PC-9 (cell line): ENCODE results near the gene PRPF38B. TPM values are rescaled to one million over a fixed set of nuclear protein-coding genes. Genes with fewer than 3 reads are reported as not detected.

Experiments
- BruUV-seq: library from RNA; stranded (reverse); fragments of 400-500 nt; replicated peaks from 2 replicates; lab custom pipeline; 2021; lab: Mats Ljungman, UMichigan
- CTCF ChIA-PET: fragments of 300-600 bp; sonication (Branson Sonifier 250); formaldehyde crosslinking; loops from one replicate; lab custom pipeline; 2022; ENCODE audit warnings: antibody characterized with exemption; lab: Charles Lee
- POLR2A ChIA-PET: fragments of 300-600 bp; sonication (Branson Sonifier 250); formaldehyde crosslinking; loops from one replicate; lab custom pipeline; 2022; ENCODE audit warnings: antibody characterized with exemption; ENCODE audit not compliant: unreplicated experiment; lab: Charles Lee
- DNase-seq, 2 experiments: peaks; one replicate each; pipeline versions ENCODE4 v3.0.0 to v3.0.0-alpha.2; 2015 to 2022; ENCODE audit warnings: mixed read lengths in 1 of 2
- H2AFZ ChIP-seq: fragments of 200-600 bp; sonication (generic); 2 replicates; pipeline ENCODE4 v1.8.1; 2017; ENCODE audit warnings: antibody characterized with exemption
- H3F3A ChIP-seq: fragments of 200-600 bp; sonication (generic); 2 replicates; pipeline ENCODE4 v1.8.1; 2017; ENCODE audit warnings: antibody characterized with exemption, mild to moderate bottlenecking, low read depth; ENCODE audit not compliant: insufficient read depth
- H3K27ac ChIP-seq: fragments of 200-600 bp; sonication (generic); 2 replicates; pipeline ENCODE4 v1.6.1; 2016; ENCODE audit warnings: mixed run types
- H3K27me3 ChIP-seq: fragments of 200-600 bp; sonication (generic); 2 replicates; pipeline ENCODE4 v1.6.1; 2016; ENCODE audit warnings: low read depth, mixed run types; ENCODE audit not compliant: insufficient read depth
- H3K36me3 ChIP-seq: fragments of 200-600 bp; sonication (generic); 2 replicates; pipeline ENCODE4 v1.6.1; 2016; ENCODE audit warnings: low read depth, mixed run types
- H3K4me1 ChIP-seq: fragments of 200-600 bp; sonication (generic); replicated peaks from 2 replicates; pipeline ENCODE4 v1.6.1; 2016; ENCODE audit warnings: mixed run types; ENCODE audit not compliant: insufficient read depth
- H3K4me2 ChIP-seq: fragments of 200-600 bp; sonication (generic); 2 replicates; pipeline ENCODE4 v1.6.1; 2017; ENCODE audit warnings: mixed run types
- H3K4me3 ChIP-seq: fragments of 200-600 bp; sonication (generic); 2 replicates; pipeline ENCODE4 v1.6.1; 2016; ENCODE audit warnings: mixed run types
- H3K79me2 ChIP-seq: fragments of 200-600 bp; sonication (generic); 2 replicates; pipeline ENCODE4 v1.6.1; 2017; ENCODE audit warnings: low read depth, mixed run types
- H3K9me2 ChIP-seq: fragments of 200-600 bp; sonication (generic); 2 replicates; pipeline ENCODE4 v1.8.1; 2017; ENCODE audit warnings: mild to moderate bottlenecking; ENCODE audit not compliant: insufficient read depth
- H3K9me3 ChIP-seq: fragments of 200-600 bp; sonication (generic); 2 replicates; pipeline ENCODE4 v1.8.1; 2016; ENCODE audit warnings: low read depth; ENCODE audit not compliant: insufficient read depth
- H4K20me1 ChIP-seq: fragments of 200-600 bp; sonication (generic); 2 replicates; pipeline ENCODE4 v1.8.1; 2017; ENCODE audit not compliant: insufficient read depth
- EZH2 ChIP-seq: fragments of 200-600 bp; sonication (generic); IDR thresholded peaks from 2 replicates; pipeline ENCODE4 v1.8.0; 2017; ENCODE audit warnings: antibody characterized with exemption, low read depth
- intact Hi-C: fragments of 100-400 bp; cut with micrococcal nuclease; formaldehyde crosslinking; loops from one replicate; pipeline ENCODE4 v1.10.0; 2022; ENCODE audit not compliant: unreplicated experiment
- total RNA-seq: library from RNA; stranded (reverse); gene quantifications from 2 replicates; pipeline ENCODE4 v1.2.3, GENCODE V29; 2021
- TF ChIP-seq, protein P1 (sequence below): fragments of 200-600 bp; sonication (generic); conservative IDR thresholded peaks from 2 replicates; pipeline ENCODE4 v1.6.1; 2017; ENCODE audit warnings: mixed run types, antibody characterized with exemption, mild to moderate bottlenecking, moderate library complexity

The PRPF38B gene
- total RNA-seq, 1 experiment from 2014 or later, result 48.9 TPM

DNA sequence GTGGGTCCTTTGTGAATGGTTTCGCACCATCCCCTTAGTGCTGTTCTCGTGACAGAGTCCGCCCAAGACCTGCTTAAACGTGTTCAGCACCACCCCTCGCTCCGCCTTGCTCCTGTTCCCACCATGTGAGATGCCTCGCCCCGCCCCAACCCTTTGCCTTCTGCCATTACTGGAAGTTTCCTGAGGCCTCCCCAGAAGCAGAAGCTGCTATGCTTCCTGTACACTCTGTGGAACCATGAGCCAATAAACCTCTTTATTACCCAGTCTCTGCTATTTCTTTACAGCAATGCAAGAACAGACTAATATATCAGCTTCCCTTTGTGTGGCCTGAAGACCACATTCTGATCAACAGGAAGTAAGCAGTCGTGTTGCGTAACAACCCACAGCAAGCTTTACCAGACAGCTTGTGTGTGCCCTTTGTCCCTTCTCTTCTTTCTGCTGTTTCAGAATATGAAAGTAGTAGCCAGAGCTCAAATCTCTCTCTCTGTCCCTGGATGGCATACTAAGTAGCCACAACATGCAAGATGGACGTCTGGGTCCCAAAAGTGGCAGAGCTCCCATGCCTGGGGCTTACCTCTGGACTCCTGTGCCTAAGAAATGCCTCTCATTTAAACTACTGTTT lies 45.4 kb upstream of the PRPF38B start:
- H3K27me3 ChIP-seq, result no peaks in the 10 kb centered on the region
- peak overlapping the region; percentile 20; the same call in 1 of the 2 replicates for H3K27ac ChIP-seq
- peak overlapping the region; percentile 39 for H3K4me2 ChIP-seq
- DNase-seq, result peak; percentile 20 to 77
- H3K9me3 ChIP-seq, result no peaks in the 10 kb centered on the region
- H3K4me3 ChIP-seq, result no peak overlapping the region
- intact Hi-C loops, result loop anchor here (10.0 kb wide), 1 partner anchor 522 kb away; no protein-coding TSS in a partner anchor
- TF ChIP-seq, protein P1, sequence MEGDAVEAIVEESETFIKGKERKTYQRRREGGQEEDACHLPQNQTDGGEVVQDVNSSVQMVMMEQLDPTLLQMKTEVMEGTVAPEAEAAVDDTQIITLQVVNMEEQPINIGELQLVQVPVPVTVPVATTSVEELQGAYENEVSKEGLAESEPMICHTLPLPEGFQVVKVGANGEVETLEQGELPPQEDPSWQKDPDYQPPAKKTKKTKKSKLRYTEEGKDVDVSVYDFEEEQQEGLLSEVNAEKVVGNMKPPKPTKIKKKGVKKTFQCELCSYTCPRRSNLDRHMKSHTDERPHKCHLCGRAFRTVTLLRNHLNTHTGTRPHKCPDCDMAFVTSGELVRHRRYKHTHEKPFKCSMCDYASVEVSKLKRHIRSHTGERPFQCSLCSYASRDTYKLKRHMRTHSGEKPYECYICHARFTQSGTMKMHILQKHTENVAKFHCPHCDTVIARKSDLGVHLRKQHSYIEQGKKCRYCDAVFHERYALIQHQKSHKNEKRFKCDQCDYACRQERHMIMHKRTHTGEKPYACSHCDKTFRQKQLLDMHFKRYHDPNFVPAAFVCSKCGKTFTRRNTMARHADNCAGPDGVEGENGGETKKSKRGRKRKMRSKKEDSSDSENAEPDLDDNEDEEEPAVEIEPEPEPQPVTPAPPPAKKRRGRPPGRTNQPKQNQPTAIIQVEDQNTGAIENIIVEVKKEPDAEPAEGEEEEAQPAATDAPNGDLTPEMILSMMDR, result no peak
- no peak for TF ChIP-seq EZH2
- POLR2A ChIA-PET, result interaction anchor here (0.6 kb wide), 1 partner anchor 781 kb away, joined by 27 read pairs; no protein-coding TSS in a partner anchor
- no peaks in the 10 kb centered on the region for H3K79me2 ChIP-seq
- no peaks in the 10 kb centered on the region for H3F3A ChIP-seq
- H2AFZ ChIP-seq, result no peak overlapping the region
- CTCF ChIA-PET, result interaction anchor here (0.6 to 0.7 kb wide), 2 partner anchors 26 to 1171 kb away, joined by 3 to 8 read pairs; no protein-coding TSS in a partner anchor
- no TSS peak for BruUV-seq
- no peaks in the 10 kb centered on the region for H3K9me2 ChIP-seq
- no peaks in the 10 kb centered on the region for H4K20me1 ChIP-seq
- H3K36me3 ChIP-seq, result no peaks in the 10 kb centered on the region
- H3K4me1 ChIP-seq, result peaks cover 11% of the 10 kb centered on the region

DNA sequence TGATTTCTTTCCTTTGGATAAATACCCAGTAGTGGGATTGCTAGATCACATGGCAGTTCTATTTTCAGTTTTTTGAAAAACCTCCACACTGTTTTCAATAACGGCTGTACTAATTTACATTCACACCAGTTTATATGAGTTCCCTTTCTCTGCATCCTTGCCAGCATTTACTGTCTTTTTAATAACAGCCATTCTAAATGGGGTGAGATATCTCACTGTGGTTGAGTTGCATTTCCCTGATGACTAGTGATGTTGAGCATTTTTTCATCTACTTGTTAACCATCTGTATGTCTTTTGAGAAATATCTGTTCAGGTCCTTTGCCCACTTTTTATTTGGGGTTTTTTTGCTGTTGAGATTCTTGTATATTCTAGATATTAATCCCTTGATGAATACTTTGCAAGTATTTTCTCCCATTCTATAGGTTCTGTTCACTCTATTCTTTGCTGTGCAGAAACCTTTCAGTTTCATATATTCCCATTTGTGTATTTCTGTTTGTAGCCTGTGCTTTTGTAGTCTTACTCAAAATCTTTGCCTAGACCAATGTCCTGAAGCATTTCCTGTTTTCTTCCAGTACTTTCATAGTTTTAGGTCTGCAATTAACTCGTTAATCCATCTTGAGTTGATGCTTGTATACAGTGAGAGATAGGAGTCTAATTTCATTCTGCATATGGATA lies 38.5 kb upstream of the PRPF38B start:
- CTCF ChIA-PET, result no interaction called here
- no peak overlapping the region for H3K4me3 ChIP-seq
- POLR2A ChIA-PET, result no interaction called here
- no peak overlapping the region for H2AFZ ChIP-seq
- peaks cover 7% of the 10 kb centered on the region; the same call in 1 of the 2 replicates for H3K36me3 ChIP-seq
- H3K9me3 ChIP-seq, result no peaks in the 10 kb centered on the region
- no peaks in the 10 kb centered on the region for H3K9me2 ChIP-seq
- H3K79me2 ChIP-seq, result no peaks in the 10 kb centered on the region
- H3K27me3 ChIP-seq, result no peaks in the 10 kb centered on the region
- no peak for TF ChIP-seq EZH2
- TF ChIP-seq, protein P1, result no peak
- DNase-seq, result no peak
- H3K27ac ChIP-seq, result no peak overlapping the region
- H3K4me2 ChIP-seq, result no peak overlapping the region
- BruUV-seq, result no TSS peak
- peaks cover 3% of the 10 kb centered on the region; the same call in 1 of the 2 replicates for H3F3A ChIP-seq
- H3K4me1 ChIP-seq, result no peaks in the 10 kb centered on the region
- no peaks in the 10 kb centered on the region for H4K20me1 ChIP-seq
- intact Hi-C loops, result no loop called here

DNA sequence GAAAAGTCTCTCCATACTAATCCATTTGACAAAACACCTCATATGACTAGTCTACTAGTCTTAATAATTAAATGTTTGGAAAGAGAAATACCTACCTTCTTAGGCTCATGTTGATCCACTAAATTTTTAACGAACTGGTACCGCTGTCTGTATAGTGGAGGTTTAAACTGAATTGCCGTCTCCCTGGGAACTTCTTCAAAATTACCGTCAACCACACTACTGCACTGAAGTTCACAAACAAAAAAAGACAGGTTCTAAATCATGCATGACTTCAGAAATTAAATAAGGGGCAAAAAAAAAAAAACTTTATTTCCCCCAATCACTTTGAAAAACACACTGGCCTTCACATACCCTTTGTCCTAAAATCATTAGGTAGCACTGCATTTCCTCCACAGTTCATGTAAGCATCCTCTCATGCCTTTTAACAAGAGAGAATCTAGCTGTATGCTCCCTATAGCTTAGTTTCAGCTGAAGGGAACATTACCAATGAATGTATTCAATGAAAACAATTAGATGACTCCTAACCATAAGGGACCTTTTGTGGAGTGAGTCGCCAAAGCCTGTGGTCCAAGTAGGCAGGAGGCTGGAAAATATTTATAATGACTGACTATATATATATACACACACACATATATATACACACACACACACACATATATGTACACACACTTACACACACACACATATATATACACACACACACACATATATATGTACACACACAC lies 34.6 kb upstream of the PRPF38B start:
- ChIA-PET POLR2A (no interaction called here), CTCF (no interaction called here)
- no peak for DNase-seq
- H3K79me2 ChIP-seq, result peaks cover 9% of the 10 kb centered on the region; the same call in 1 of the 2 replicates
- H3K4me3 ChIP-seq, result no peak overlapping the region
- no peaks in the 10 kb centered on the region for H4K20me1 ChIP-seq
- intact Hi-C loops, result no loop called here
- peaks cover 7% of the 10 kb centered on the region; the same call in 1 of the 2 replicates for H3K36me3 ChIP-seq
- no peaks in the 10 kb centered on the region for H3K27me3 ChIP-seq
- H3K4me2 ChIP-seq, result no peak overlapping the region
- no peaks in the 10 kb centered on the region for H3K9me2 ChIP-seq
- peaks cover 10% of the 10 kb centered on the region for H3K4me1 ChIP-seq
- H3K27ac ChIP-seq, result no peak overlapping the region
- no peak overlapping the region for H2AFZ ChIP-seq
- no TSS peak for BruUV-seq
- no peaks in the 10 kb centered on the region for H3K9me3 ChIP-seq
- TF ChIP-seq, protein P1, result no peak
- no peak for TF ChIP-seq EZH2
- H3F3A ChIP-seq, result peaks cover 19% of the 10 kb centered on the region; the same call in 1 of the 2 replicates
